CD4-positive, alpha-beta T cell (primary cell): ENCODE results near the gene LSM5. TPM values are rescaled to one million over a fixed set of nuclear protein-coding genes. Genes with fewer than 3 reads are reported as not detected.

Experiments
- ATAC-seq: fragments of 200-7000 bp; cut with Tn5 transposase; one replicate; pipeline ENCODE4 v1.10.0; 2022; ENCODE audit warnings: mild to moderate bottlenecking; ENCODE audit not compliant: poor library complexity
- CTCF ChIA-PET: fragments of 350-600 bp; sonication (Branson Sonifier 250); formaldehyde crosslinking; loops from one replicate; lab custom pipeline; 2021; ENCODE audit warnings: antibody characterized with exemption, inconsistent platforms; lab: Charles Lee
- POLR2A ChIA-PET: fragments of 350-600 bp; sonication (Branson Sonifier 250); formaldehyde crosslinking; loops from one replicate; lab custom pipeline; 2021; ENCODE audit warnings: antibody characterized with exemption, inconsistent platforms; lab: Charles Lee
- DNase-seq, 14 experiments: peaks; one replicate each; pipeline ENCODE4 v3.0.0-alpha.2; 2013 to 2020; ENCODE audit warnings: mixed read lengths in 2 of 14
- H3K27ac ChIP-seq, 2 donors: one replicate each; pipeline versions ENCODE4 v1.5.1 to v1.7.0; 2013; ENCODE audit warnings: low read length in 2 of 2, low read depth in 1 of 2, mild to moderate bottlenecking in 1 of 2
- H3K27me3 ChIP-seq, 2 experiments: 1 replicate in 1 of 2; 2 replicates in 1 of 2; pipeline versions ENCODE4 v1.6.1 to v1.7.0; 2013; ENCODE audit warnings: low read length in 2 of 2, control low read depth in 1 of 2, mild to moderate bottlenecking in 1 of 2, moderate library complexity in 1 of 2; ENCODE audit not compliant: insufficient read depth in 2 of 2, control insufficient read depth in 1 of 2
- H3K36me3 ChIP-seq: one replicate; pipeline ENCODE4 v1.6.1; 2013; ENCODE audit warnings: low read length, control low read depth; ENCODE audit not compliant: insufficient read depth
- H3K4me1 ChIP-seq: one replicate; pipeline ENCODE4 v1.6.1; 2013; ENCODE audit warnings: low read length, control low read depth; ENCODE audit not compliant: insufficient read depth
- H3K4me3 ChIP-seq: one replicate; pipeline ENCODE4 v1.5.1; 2013; ENCODE audit warnings: mild to moderate bottlenecking, low read length, moderate library complexity
- H3K9me3 ChIP-seq, 2 experiments: 1 replicate in 1 of 2; 2 replicates in 1 of 2; pipeline versions ENCODE4 v1.6.1 to v1.7.0; 2013; ENCODE audit warnings: low read length in 2 of 2, mild to moderate bottlenecking in 2 of 2, control low read depth in 1 of 2, moderate library complexity in 1 of 2; ENCODE audit not compliant: control insufficient read depth in 1 of 2, insufficient read depth in 1 of 2
- H3K27ac Mint-ChIP-seq: one replicate; pipeline ENCODE4 v1.8.0; 2020; ENCODE audit warnings: mixed read lengths
- H3K27me3 Mint-ChIP-seq: one replicate; pipeline ENCODE4 v1.8.0; 2021; ENCODE audit warnings: mixed read lengths
- H3K36me3 Mint-ChIP-seq: one replicate; pipeline ENCODE4 v1.8.0; 2021; ENCODE audit warnings: low read depth, mixed read lengths
- H3K4me1 Mint-ChIP-seq: one replicate; pipeline ENCODE4 v1.8.0; 2021; ENCODE audit warnings: low read depth, mixed read lengths
- H3K4me3 Mint-ChIP-seq: one replicate; pipeline ENCODE4 v1.8.0; 2020; ENCODE audit warnings: mild to moderate bottlenecking, mixed read lengths
- H3K9me3 Mint-ChIP-seq: one replicate; pipeline ENCODE4 v1.8.0; 2020; ENCODE audit warnings: mixed read lengths
- CTCF ChIP-seq: fragments of 200-600 bp; IDR thresholded peaks from one replicate; pipeline ENCODE4 v1.8.0; 2022; ENCODE audit warnings: antibody characterized with exemption, mild to moderate bottlenecking
- intact Hi-C, 2 experiments: fragments of 100-400 bp; cut with DNase I in 1 of 2; cut with micrococcal nuclease in 1 of 2; formaldehyde crosslinking; loops; one replicate each; pipeline versions ENCODE4 v1.15.1 to v1.9.0; 2023 to 2025; cut with DNase I, micrococcal nuclease
- total RNA-seq, 174 experiments: library from RNA in 2 of 174; stranded (reverse) in 2 of 174; gene quantifications; one replicate each; pipeline ENCODE4 v1.2.3 and lab custom pipeline; 2021 to 2026

Gene LSM5
- total RNA-seq, 2 experiments from 2014 or later = 28.2 to 28.7 TPM

GRCh38 chr7:32462977-32463376 lies 27.2 kb downstream of the LSM5 start:
- no peaks in the 10 kb centered on the region for H3K36me3 Mint-ChIP-seq
- no peak for DNase-seq
- Histone ChIP-seq H3K36me3 (no peaks in the 10 kb centered on the region), H3K27ac (no peak overlapping the region), H3K4me1 (no peaks in the 10 kb centered on the region), H3K9me3 (no peaks in the 10 kb centered on the region), H3K4me3 (no peak overlapping the region), H3K27me3 (peaks cover 0 to 6% of the 10 kb centered on the region in 2 experiments)
- no peak for ATAC-seq
- no peaks in the 10 kb centered on the region for H3K4me1 Mint-ChIP-seq
- POLR2A ChIA-PET = no interaction called here
- no peak overlapping the region for H3K4me3 Mint-ChIP-seq
- CTCF ChIA-PET = no interaction called here
- no peak for TF ChIP-seq CTCF
- H3K9me3 Mint-ChIP-seq = no peaks in the 10 kb centered on the region
- H3K27ac Mint-ChIP-seq = no peak overlapping the region
- intact Hi-C loops = no loop called here
- peaks cover 4% of the 10 kb centered on the region for H3K27me3 Mint-ChIP-seq

- no peaks in the 10 kb centered on the region for H3K4me1 Mint-ChIP-seq
- H3K4me3 Mint-ChIP-seq = no peak overlapping the region
- peaks cover 0 to 6% of the 10 kb centered on the region in 2 experiments for H3K27me3 ChIP-seq
- peaks cover 0 to 4% of the 10 kb centered on the region in 2 experiments for H3K9me3 ChIP-seq
- H3K27me3 Mint-ChIP-seq = peaks cover 5% of the 10 kb centered on the region
- DNase-seq (no peak), ATAC-seq (no peak)
- no peaks in the 10 kb centered on the region for H3K9me3 Mint-ChIP-seq
- H3K36me3 Mint-ChIP-seq = no peaks in the 10 kb centered on the region
- no peaks in the 10 kb centered on the region for H3K36me3 ChIP-seq
- no peaks in the 10 kb centered on the region for H3K4me1 ChIP-seq
- intact Hi-C loops = no loop called here
- no peak overlapping the region for H3K27ac ChIP-seq
- no peak overlapping the region for H3K27ac Mint-ChIP-seq
- no peak overlapping the region for H3K4me3 ChIP-seq
- CTCF ChIA-PET = no interaction called here
- TF ChIP-seq CTCF = no peak
- POLR2A ChIA-PET = no interaction called here
Measured at GRCh38 chr7:32462451-32462850, 27.7 kb downstream of the LSM5 start.

GRCh38 chr7:32461484-32461883 lies 28.7 kb downstream of the LSM5 start:
- Histone ChIP-seq H3K36me3 (no peaks in the 10 kb centered on the region), H3K4me1 (no peaks in the 10 kb centered on the region), H3K9me3 (peaks cover 0 to 4% of the 10 kb centered on the region in 2 experiments), H3K4me3 (no peak overlapping the region), H3K27me3 (peaks cover 0 to 6% of the 10 kb centered on the region in 2 experiments), H3K27ac (no peak overlapping the region)
- no peak overlapping the region for H3K27ac Mint-ChIP-seq
- intact Hi-C loops = no loop called here
- peaks cover 15% of the 10 kb centered on the region for H3K27me3 Mint-ChIP-seq
- ATAC-seq (no peak), DNase-seq (no peak)
- POLR2A ChIA-PET = no interaction called here
- no peaks in the 10 kb centered on the region for H3K9me3 Mint-ChIP-seq
- no peaks in the 10 kb centered on the region for H3K36me3 Mint-ChIP-seq
- TF ChIP-seq CTCF = no peak
- H3K4me3 Mint-ChIP-seq = no peak overlapping the region
- no peaks in the 10 kb centered on the region for H3K4me1 Mint-ChIP-seq
- CTCF ChIA-PET = no interaction called here
